Astrocyte of the cerebellum (primary cell): ENCODE results near the gene KRT85.
"Not testable (repeated sequence)": the region's sequence is repeated elsewhere in the genome, so short reads cannot be mapped to it uniquely, and the experiment has no call there.

Experiments
- DNase-seq: peaks from one replicate; pipeline ENCODE4 v3.0.0-alpha.2; 2011; ENCODE audit warnings: low read depth
- H3K4me3 ChIP-seq: 2 replicates; pipeline ENCODE4 v1.5.1; 2011; ENCODE audit warnings: mild to moderate bottlenecking, low read depth, low read length, moderate library complexity
- in situ Hi-C: cut with HindIII; loops from 2 replicates; pipeline ENCODE4 v1.10.0; 2017; ENCODE audit warnings: low sequenced_read_pairs
- TF ChIP-seq, protein P1 (sequence below): IDR thresholded peaks from 2 replicates; pipeline ENCODE4 v1.5.1; 2012; ENCODE audit warnings: low read length, low read depth, moderate library complexity, mild to moderate bottlenecking; ENCODE audit errors: missing control alignments

Gene KRT85

DNA sequence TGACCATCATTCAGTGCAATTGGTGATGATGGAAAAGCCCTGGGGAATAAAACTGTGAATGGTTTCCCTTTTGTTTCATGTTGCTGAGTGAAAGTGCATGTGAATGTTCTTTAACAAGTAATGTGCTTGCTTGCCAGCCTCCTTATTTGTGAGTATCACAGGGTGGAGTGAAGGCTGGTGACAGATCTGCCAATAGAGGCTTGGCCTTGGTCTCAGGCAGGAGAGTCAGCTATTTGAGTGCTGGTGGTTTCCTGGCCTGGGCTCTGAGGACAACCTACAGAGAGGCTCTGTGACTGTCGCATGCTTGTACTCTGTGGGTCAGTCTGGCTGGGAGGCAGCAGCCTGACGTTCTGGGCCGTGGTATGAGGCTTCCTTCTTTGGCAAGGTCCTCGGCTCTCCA, 20.7 kb downstream of the KRT85 start:
- TF ChIP-seq, protein P1, sequence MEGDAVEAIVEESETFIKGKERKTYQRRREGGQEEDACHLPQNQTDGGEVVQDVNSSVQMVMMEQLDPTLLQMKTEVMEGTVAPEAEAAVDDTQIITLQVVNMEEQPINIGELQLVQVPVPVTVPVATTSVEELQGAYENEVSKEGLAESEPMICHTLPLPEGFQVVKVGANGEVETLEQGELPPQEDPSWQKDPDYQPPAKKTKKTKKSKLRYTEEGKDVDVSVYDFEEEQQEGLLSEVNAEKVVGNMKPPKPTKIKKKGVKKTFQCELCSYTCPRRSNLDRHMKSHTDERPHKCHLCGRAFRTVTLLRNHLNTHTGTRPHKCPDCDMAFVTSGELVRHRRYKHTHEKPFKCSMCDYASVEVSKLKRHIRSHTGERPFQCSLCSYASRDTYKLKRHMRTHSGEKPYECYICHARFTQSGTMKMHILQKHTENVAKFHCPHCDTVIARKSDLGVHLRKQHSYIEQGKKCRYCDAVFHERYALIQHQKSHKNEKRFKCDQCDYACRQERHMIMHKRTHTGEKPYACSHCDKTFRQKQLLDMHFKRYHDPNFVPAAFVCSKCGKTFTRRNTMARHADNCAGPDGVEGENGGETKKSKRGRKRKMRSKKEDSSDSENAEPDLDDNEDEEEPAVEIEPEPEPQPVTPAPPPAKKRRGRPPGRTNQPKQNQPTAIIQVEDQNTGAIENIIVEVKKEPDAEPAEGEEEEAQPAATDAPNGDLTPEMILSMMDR = no peak
- in situ Hi-C loops = no loop called here
- DNase-seq = no peak

GRCh38 chr12:52345041-52345440, 22.2 kb downstream of the KRT85 start:
- H3K4me3 ChIP-seq, DNase-seq, in situ Hi-C loops: not testable (repeated sequence)

More for the DNA sequence above, 20.7 kb downstream of the KRT85 start:
- H3K4me3 ChIP-seq = no peak overlapping the region

GRCh38 chr12:52344111-52344510, 23.2 kb downstream of the KRT85 start:
- in situ Hi-C loops = no loop called here
- H3K4me3 ChIP-seq = no peak overlapping the region
- DNase-seq = no peak
- TF ChIP-seq, protein P1 = no peak

GRCh38 chr12:52343550-52343949, 23.7 kb downstream of the KRT85 start:
- in situ Hi-C loops = no loop called here
- DNase-seq = no peak
- TF ChIP-seq, protein P1 = no peak
- no peak overlapping the region for H3K4me3 ChIP-seq

DNA sequence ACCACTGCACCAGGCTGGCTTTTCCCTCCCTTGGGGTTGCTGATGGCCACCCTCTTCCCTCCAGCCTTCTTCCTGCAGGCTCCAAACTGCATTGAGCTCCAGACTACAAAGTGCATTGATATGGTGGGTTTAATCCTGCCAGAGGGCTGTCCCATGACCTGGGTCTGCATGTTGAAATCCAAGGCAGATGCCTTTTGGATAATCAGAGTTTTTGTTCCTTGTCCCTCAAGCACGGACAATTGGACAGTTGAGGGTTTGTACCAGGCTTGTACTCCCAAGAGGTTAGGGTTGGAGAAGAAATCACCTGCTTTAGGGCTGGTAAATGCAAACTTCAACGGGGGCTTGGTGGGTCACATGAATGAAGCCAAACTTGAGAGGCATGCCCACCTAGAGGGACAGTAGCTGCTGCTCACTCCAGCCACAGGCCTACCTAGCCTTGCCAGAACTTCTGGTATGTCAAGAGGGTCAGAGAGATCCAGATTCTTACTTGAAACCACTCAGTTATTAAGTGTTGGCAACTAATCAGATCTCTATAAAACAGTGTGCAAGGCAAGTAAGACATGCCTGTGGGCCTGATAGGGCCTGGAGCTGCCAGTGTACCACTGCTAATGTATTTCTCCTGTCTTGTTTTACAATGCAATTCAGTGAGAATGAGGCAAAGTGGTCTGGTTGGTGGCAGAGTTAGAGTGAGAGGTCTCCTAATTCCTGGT, 24.3 kb downstream of the KRT85 start:
- no peak for DNase-seq
- in situ Hi-C loops = no loop called here
- H3K4me3 ChIP-seq = no peak overlapping the region
- TF ChIP-seq, protein P1 = no peak

DNA sequence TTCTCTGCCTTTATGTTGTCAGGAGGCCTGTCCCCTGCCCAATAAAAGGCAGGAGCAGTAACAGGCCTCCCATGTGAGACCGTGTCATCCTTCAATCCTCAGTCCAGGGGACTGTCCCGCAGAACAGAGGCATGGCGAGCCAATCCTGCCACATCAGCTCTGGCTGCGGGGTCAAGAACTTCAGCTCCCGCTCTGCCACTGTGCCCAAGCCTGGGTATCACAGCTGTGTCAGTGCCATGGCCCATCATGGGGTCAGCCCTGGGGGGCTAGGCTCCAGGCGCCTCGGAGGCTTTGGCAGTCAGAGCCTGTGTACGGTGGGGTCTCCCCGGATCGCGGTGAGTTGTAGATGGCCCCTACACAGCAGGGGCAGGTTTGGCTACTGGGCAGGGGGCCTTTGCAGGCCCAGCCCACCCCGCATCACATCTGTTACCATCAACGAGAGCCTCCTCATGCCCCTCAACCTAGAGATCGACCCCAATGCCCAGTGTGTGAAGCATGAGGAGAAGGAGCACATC, 26.2 kb downstream of the KRT85 start:
- no peak overlapping the region for H3K4me3 ChIP-seq
- DNase-seq = no peak
- in situ Hi-C loops = no loop called here
- TF ChIP-seq, protein P1 = no peak

- in situ Hi-C loops = no loop called here
- no peak overlapping the region for H3K4me3 ChIP-seq
- DNase-seq = no peak
- TF ChIP-seq, protein P1 = no peak
Measured at GRCh38 chr12:52338241-52338960, 28.9 kb downstream of the KRT85 start.
